ENCODE measurements around the gene ANKRD34B. TPM values are rescaled to one million over a fixed set of nuclear protein-coding genes. Genes with fewer than 3 reads are reported as not detected.

ANKRD34B gene
- total and polyA plus RNA-seq, 2 experiments from 2014 or later: not detected

DNA sequence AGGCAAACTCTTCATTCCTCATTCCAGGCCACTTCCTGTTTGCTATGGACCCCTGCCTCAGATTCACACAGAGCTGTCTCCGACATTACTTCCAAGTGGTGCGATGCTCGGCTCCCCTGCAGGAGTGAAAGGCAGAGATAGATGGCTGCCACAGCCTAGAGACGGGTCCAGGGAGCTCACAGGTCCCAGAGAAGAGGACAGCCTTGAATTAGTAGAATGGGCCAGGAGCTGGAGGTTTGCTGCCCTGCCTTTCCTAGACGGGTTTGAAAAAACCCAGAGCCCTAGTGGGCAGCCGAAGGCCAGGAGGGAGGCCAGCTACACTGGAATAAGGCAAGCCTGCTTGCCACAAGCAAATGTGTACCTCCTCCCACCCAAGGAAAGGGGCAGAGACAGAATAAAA, 1.8 kb downstream of the ANKRD34B start:
- Histone ChIP-seq H3K4me2 (ENCODE audit: unreplicated experiment) (no peak overlapping the region), H3K4me1 (ENCODE audit: insufficient read depth) (no peaks in the 10 kb centered on the region), H3K9me3 (ENCODE audit: low read depth) (no peaks in the 10 kb centered on the region), H3K9me2 (ENCODE audit: insufficient read depth) (no peaks in the 10 kb centered on the region), H2AFZ (no peak overlapping the region), H3K4me3 (no peak overlapping the region), H3K36me3 (ENCODE audit: low read depth) (no peaks in the 10 kb centered on the region), H3K27me3 (replicated peaks; ENCODE audit: insufficient read depth) (peaks cover 52% of the 10 kb centered on the region), H3F3A (ENCODE audit: insufficient read depth) (no peaks in the 10 kb centered on the region), H4K20me1 (ENCODE audit: insufficient read depth) (no peaks in the 10 kb centered on the region), H3K9ac (no peak overlapping the region), H3K79me2 (ENCODE audit: insufficient read depth) (no peaks in the 10 kb centered on the region), H3K27ac (no peak overlapping the region)
- 37 to 49% methylated on average over 6 of the region's 6 CpGs for whole genome bisulfite sequencing, 2 experiments (ENCODE audit: low coverage in 1 of 2, low lambda C conversion rate in 2 of 2, missing lambda C conversion rate in 2 of 2)
- in situ Hi-C loops (cut with MboI): no loop called here
- DNase-seq: no peak
- TF ChIP-seq EZH2phosphoT487 (IDR thresholded peaks at IDR 0.05; ENCODE audit: insufficient read depth, low read depth) (no peak), EZH2 (IDR thresholded peaks at IDR 0.05; ENCODE audit: insufficient read depth, poor library complexity, severe bottlenecking) (no peak)

GRCh38 chr5:80566711-80567259, 3.3 kb downstream of the ANKRD34B start:
- no peaks in the 10 kb centered on the region for H3K36me3 ChIP-seq (ENCODE audit: low read depth)
- H3F3A ChIP-seq (ENCODE audit: insufficient read depth): no peaks in the 10 kb centered on the region
- in situ Hi-C loops (cut with MboI): no loop called here
- H3K9me3 ChIP-seq (ENCODE audit: low read depth): no peaks in the 10 kb centered on the region
- no peak for DNase-seq
- 70 to 71% methylated on average over 5 of the region's 5 CpGs for WGBS, 2 experiments (ENCODE audit: low coverage in 1 of 2, low lambda C conversion rate in 2 of 2, missing lambda C conversion rate in 2 of 2)
- H3K79me2 ChIP-seq (ENCODE audit: insufficient read depth): no peaks in the 10 kb centered on the region
- no peak overlapping the region for H3K27ac ChIP-seq
- no peak overlapping the region for H2AFZ ChIP-seq
- no peak overlapping the region for H3K4me2 ChIP-seq (ENCODE audit: unreplicated experiment)
- H3K27me3 ChIP-seq (replicated peaks; ENCODE audit: insufficient read depth): peaks cover 52% of the 10 kb centered on the region
- H3K9me2 ChIP-seq (ENCODE audit: insufficient read depth): no peaks in the 10 kb centered on the region
- H3K4me1 ChIP-seq (ENCODE audit: insufficient read depth): no peaks in the 10 kb centered on the region
- H4K20me1 ChIP-seq (ENCODE audit: insufficient read depth): no peaks in the 10 kb centered on the region
- H3K4me3 ChIP-seq: no peak overlapping the region
- H3K9ac ChIP-seq: no peak overlapping the region
- TF ChIP-seq EZH2 (IDR thresholded peaks at IDR 0.05; ENCODE audit: insufficient read depth, poor library complexity, severe bottlenecking) (no peak), EZH2phosphoT487 (IDR thresholded peaks at IDR 0.05; ENCODE audit: insufficient read depth, low read depth) (no peak)

GRCh38 chr5:80565330-80565729, 4.8 kb downstream of the ANKRD34B start:
- 69 to 70% methylated on average over 5 of the region's 5 CpGs for WGBS, 2 experiments (ENCODE audit: low coverage in 1 of 2, low lambda C conversion rate in 2 of 2, missing lambda C conversion rate in 2 of 2)
- H3K4me3 ChIP-seq: no peak overlapping the region
- no peak for DNase-seq
- no peak overlapping the region for H3K9ac ChIP-seq
- H2AFZ ChIP-seq: no peak overlapping the region
- no peak overlapping the region for H3K27ac ChIP-seq
- no peaks in the 10 kb centered on the region for H3F3A ChIP-seq (ENCODE audit: insufficient read depth)
- TF ChIP-seq EZH2 (IDR thresholded peaks at IDR 0.05; ENCODE audit: insufficient read depth, poor library complexity, severe bottlenecking) (no peak), EZH2phosphoT487 (IDR thresholded peaks at IDR 0.05; ENCODE audit: insufficient read depth, low read depth) (no peak)
- no peaks in the 10 kb centered on the region for H3K79me2 ChIP-seq (ENCODE audit: insufficient read depth)
- H3K9me3 ChIP-seq (ENCODE audit: low read depth): no peaks in the 10 kb centered on the region
- H3K27me3 ChIP-seq (replicated peaks; ENCODE audit: insufficient read depth): peaks cover 44% of the 10 kb centered on the region
- no peaks in the 10 kb centered on the region for H3K9me2 ChIP-seq (ENCODE audit: insufficient read depth)
- H3K36me3 ChIP-seq (ENCODE audit: low read depth): no peaks in the 10 kb centered on the region
- in situ Hi-C loops (cut with MboI): no loop called here
- no peaks in the 10 kb centered on the region for H3K4me1 ChIP-seq (ENCODE audit: insufficient read depth)
- no peak overlapping the region for H3K4me2 ChIP-seq (ENCODE audit: unreplicated experiment)
- no peaks in the 10 kb centered on the region for H4K20me1 ChIP-seq (ENCODE audit: insufficient read depth)

DNA sequence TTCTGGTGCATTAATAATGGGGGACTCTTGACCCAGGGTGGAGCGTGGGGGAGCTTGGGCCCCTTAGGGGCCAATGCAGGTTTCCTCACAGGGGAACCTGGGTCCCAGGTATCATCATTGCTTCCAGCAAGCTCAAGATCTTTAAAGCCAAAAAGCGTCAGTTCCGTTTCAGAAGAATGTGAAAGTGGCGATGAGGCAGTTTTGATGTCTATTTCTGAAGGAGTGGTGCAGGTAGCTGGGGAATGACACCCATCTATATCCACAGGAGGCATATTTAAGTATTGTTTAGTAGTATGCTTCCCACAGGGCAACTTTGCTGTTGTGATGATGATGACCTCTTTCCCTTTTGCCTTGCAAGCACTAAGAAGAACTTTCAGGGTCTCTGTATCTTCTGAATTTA, 10.8 kb downstream of the ANKRD34B start:
- Histone ChIP-seq H3K27me3 (replicated peaks; ENCODE audit: insufficient read depth) (peaks cover 29% of the 10 kb centered on the region), H3K9ac (no peak overlapping the region), H3K36me3 (ENCODE audit: low read depth) (no peaks in the 10 kb centered on the region), H2AFZ (no peak overlapping the region), H3K4me1 (ENCODE audit: insufficient read depth) (no peaks in the 10 kb centered on the region), H3K4me3 (no peak overlapping the region), H3K79me2 (ENCODE audit: insufficient read depth) (no peaks in the 10 kb centered on the region), H3K9me3 (ENCODE audit: low read depth) (no peaks in the 10 kb centered on the region), H4K20me1 (ENCODE audit: insufficient read depth) (no peaks in the 10 kb centered on the region), H3K4me2 (ENCODE audit: unreplicated experiment) (no peak overlapping the region), H3K27ac (no peak overlapping the region), H3F3A (ENCODE audit: insufficient read depth) (no peaks in the 10 kb centered on the region), H3K9me2 (ENCODE audit: insufficient read depth) (no peaks in the 10 kb centered on the region)
- DNase-seq: no peak
- WGBS, 2 experiments (ENCODE audit: low coverage in 1 of 2, low lambda C conversion rate in 2 of 2, missing lambda C conversion rate in 2 of 2): 55 to 72% methylated on average over 4 of the region's 4 CpGs
- in situ Hi-C loops (cut with MboI): no loop called here
- TF ChIP-seq EZH2phosphoT487 (IDR thresholded peaks at IDR 0.05; ENCODE audit: insufficient read depth, low read depth) (no peak), EZH2 (IDR thresholded peaks at IDR 0.05; ENCODE audit: insufficient read depth, poor library complexity, severe bottlenecking) (no peak)

DNA sequence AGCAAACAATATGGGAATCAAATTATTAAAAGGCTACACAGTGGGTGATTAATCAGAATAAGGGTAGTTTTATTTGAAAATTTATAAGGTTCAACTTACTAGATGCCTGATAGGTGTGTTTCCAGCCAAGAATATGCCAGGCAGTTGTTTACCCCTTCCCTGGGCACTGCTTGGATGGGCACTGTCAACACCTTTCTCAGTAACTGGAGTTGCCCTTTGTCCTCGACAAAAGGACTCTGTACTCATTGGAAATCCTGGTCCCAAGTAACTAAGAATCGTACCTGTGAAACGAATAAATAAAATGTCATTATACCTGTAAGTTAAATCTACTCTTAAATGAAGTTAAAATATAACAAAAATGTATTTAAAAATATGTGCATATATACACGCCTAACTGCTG, 15.0 kb downstream of the ANKRD34B start:
- in situ Hi-C loops (cut with MboI): no loop called here
- no peaks in the 10 kb centered on the region for H3K9me2 ChIP-seq (ENCODE audit: insufficient read depth)
- no peaks in the 10 kb centered on the region for H3K4me1 ChIP-seq (ENCODE audit: insufficient read depth)

More for the DNA sequence above, 15.0 kb downstream of the ANKRD34B start:
- H3K4me3 ChIP-seq: no peak overlapping the region
- no peaks in the 10 kb centered on the region for H3K9me3 ChIP-seq (ENCODE audit: low read depth)
- WGBS, 2 experiments (ENCODE audit: low coverage in 1 of 2, low lambda C conversion rate in 2 of 2, missing lambda C conversion rate in 2 of 2): 69% methylated on average over 4 of the region's 4 CpGs
- no peak overlapping the region for H2AFZ ChIP-seq
- DNase-seq: no peak
- H3K79me2 ChIP-seq (ENCODE audit: insufficient read depth): no peaks in the 10 kb centered on the region
- no peaks in the 10 kb centered on the region for H3K36me3 ChIP-seq (ENCODE audit: low read depth)
- no peak overlapping the region for H3K9ac ChIP-seq
- TF ChIP-seq EZH2phosphoT487 (IDR thresholded peaks at IDR 0.05; ENCODE audit: insufficient read depth, low read depth): no peak
- TF ChIP-seq EZH2 (IDR thresholded peaks at IDR 0.05; ENCODE audit: insufficient read depth, poor library complexity, severe bottlenecking): no peak
- H3F3A ChIP-seq (ENCODE audit: insufficient read depth): no peaks in the 10 kb centered on the region
- no peak overlapping the region for H3K27ac ChIP-seq
- H3K27me3 ChIP-seq (replicated peaks; ENCODE audit: insufficient read depth): peaks cover 13% of the 10 kb centered on the region
- no peak overlapping the region for H3K4me2 ChIP-seq (ENCODE audit: unreplicated experiment)
- H4K20me1 ChIP-seq (ENCODE audit: insufficient read depth): no peaks in the 10 kb centered on the region
